HG02840 (cell line): ENCODE data around the gene PDZD4.

Experiments
- ATAC-seq: cut with Tn5 transposase; IDR thresholded peaks from one replicate; pipeline ENCODE4 v1.9.1; 2021; ENCODE audit warnings: mild to moderate bottlenecking, moderate library complexity, moderate number of reproducible peaks; ENCODE audit not compliant: unreplicated experiment, low FRiP score

PDZD4 gene

GRCh38 chrX:153794018-153794896 is 36.1 kb downstream of the PDZD4 start, which contains the start of the genes IDH3G and SSR4:
TSS of gene IDH3G (minus strand) at chrX:153794375. CDS start at chrX:153794326, 49 bp downstream.
TSS of gene SSR4 (plus strand) at chrX:153794668. CDS start at chrX:153794688, 20 bp downstream.
- ATAC-seq: peak; percentile 85

- no peak for ATAC-seq
These were observed 37.1 kb downstream of the PDZD4 start for GRCh38 chrX:153793291-153793690.

DNA sequence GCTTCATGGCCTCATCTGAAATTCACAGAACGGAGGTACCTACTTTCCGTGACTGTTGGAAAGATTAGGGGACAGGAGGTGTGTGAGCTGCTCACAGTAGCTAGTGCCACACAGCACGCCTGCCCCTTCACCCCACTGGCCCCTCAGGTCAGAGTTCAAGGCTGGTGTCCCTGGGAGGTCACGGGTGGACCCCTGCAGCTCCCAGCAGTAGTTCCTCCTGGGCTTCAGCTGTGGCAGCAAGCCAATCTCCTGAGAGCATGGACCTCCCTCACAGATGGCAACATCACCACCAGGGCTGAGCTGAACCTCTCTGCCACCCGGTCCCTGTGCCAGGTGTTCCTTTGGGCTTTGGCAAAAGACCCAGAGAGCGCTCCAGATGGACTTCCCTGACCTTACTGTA is 38.0 kb downstream of the PDZD4 start:
- ATAC-seq: no peak

DNA sequence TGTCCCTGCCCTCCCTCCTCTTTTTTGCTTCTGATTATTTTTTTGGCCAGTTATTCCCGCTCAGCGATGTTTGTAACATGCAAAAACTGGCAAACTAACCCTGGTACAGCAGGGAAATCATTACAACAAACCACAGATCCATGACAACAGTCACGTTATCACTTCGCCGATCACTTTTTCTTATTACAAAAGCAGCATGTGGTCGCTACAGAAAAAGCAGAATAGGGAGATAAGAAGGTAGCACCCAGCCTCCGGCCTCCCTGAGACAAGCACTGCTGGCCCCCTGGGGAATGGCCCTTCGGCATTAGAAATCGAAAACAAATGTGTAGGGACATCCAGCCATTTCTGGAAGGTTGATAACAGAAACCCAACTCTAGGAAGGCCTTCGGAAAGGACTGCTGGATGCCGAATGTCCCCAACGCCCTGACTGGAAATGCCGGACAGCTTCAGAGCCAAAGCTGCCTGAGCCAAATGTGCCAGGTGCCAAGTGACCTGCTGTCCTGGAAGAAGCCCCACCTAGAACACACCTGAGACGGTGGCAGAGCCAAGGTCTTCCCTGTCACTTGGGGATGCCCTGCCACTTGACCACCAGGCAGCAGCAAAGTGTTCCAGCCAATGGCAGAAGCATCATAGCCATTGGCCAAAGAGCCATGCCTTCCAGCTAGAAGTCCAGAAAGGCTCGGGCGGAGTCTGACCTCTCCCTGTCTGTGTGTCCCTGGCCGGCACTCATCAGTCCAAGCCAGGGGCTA is 39.1 kb downstream of the PDZD4 start:
- no peak for ATAC-seq

DNA sequence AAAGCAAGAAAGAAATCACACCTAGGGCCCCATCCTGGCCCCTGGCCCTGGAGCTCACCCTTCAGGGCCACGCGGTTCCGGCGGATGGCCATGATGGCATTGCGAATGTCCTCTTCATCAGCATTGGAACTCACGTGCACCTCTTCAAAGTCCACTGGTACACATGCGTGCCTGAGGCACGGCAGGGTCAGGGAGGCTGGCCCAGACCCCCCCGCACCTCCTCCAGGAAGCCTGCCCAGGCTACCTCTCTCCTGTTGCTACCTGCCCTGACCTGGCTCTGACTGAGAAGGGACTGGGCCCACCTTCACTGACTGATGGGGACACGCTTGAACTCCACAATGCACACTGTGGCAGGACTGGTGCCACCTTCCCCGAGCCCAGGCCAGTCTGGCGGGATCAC is 40.7 kb downstream of the PDZD4 start:
- no peak for ATAC-seq

DNA sequence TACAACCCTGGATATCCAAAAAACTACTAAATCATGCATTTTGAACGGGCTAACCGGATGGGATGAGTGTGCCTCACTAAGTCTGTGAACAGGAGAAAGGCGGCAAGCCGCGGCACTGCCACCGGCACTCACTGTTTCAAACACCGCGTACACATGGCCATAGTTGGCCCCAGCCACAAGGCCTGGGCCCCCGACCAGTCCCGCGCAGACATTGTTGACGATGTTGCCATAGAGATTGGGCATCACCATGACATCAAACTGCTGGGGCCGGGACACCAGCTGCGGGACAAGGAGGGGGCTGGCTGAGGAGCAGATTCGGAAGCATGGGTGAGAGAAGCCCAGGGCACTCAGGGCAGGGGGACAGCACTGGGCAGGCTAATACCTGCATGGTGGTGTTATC is 43.7 kb downstream of the PDZD4 start:
- no peak for ATAC-seq

DNA sequence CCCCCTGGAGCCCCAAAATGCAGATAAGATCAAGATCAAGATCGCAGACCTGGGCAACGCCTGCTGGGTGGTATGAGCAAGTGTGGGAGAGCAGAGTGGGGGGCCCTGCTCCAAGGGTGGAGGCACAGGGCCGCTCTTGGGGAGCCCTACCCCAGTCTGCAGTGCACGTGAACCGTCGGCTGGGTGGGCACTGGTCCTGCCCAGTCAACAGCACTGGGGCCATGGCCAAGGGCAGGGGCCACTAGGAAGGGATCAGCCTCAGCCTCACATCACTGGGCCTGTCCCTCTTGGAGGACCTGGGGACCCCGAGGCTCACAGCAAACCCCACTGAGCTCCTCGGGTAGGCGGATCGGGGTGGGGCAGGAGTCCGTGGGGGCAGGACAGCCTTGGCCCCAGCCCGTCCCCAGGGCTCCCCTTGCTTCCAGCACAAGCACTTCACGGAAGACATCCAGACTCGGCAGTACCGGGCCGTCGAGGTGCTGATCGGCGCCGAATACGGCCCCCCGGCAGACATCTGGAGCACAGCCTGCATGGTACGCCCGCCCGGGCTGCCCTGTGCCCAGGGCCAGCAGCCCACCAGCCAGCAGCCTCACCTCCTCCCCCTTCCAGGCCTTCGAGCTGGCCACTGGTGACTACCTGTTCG is 45.9 kb downstream of the PDZD4 start:
- ATAC-seq: no peak

- no peak for ATAC-seq
These were observed 46.8 kb downstream of the PDZD4 start for GRCh38 chrX:153783378-153784013.

GRCh38 chrX:153782871-153783270 is 47.5 kb downstream of the PDZD4 start:
- no peak for ATAC-seq

DNA sequence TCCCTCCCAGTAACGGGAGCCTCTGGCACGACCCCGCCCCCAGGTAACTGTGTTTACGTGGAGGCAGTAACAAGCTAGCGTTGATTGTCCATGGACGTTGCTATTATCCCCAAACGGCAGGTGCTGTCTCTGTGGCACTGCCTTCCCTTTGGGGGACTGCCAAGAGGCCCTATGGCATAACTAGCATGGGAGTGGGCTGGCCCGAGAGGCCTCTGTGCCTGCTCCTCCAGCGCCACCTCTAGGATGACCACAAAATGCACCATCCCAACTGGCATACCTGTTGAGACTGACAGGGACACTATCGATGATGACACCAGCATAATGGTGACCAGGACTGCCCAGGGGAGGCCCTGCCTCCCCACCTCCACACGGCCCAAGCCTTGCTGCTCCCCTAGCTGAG is 48.0 kb downstream of the PDZD4 start:
- no peak for ATAC-seq

GRCh38 chrX:153781428-153782047 is 48.8 kb downstream of the PDZD4 start:
- ATAC-seq: no peak

DNA sequence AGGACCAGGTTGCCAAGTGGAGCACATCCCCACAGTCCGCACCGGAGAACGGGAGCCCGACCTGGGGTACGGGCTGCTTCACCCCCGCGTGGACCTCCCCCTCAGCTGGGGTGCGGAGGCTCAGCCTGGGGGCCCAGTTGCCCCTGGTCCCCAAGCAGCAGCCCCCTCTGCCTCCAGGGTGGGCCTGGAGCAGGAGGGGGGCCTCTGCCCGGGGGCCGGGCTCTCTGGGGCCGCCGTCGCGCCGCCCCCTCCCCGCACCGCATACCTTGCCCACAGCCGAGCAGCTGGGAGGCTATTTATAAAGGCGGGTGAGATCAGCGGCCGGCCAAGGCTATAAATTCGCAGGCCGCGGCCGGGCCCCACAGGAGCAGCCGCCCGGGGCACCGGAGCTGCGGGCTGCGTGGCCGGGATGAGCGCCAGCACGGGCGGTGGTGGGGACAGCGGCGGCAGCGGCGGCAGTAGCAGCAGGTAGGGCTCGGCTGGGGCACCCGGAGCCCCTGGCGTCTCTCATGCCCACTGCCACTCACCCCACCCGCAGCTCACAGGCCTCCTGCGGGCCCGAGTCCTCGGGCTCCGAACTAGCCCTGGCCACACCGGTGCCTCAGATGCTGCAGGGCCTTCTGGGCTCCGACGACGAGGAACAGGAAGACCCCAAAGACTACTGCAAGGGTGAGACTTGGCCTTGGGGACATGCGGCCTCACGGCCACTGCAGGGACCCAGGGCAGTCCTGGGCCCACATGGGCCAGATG is 49.5 kb downstream of the PDZD4 start, which contains the start of gene SRPK3:
Gene SRPK3, plus strand, starts transcription at position 364 of the 750 bp plus-strand sequence. Its CDS starts 46 bp downstream, at position 410.
- ATAC-seq: no peak

- no peak for ATAC-seq
These were observed 50.3 kb downstream of the PDZD4 start for GRCh38 chrX:153779891-153780677.

DNA sequence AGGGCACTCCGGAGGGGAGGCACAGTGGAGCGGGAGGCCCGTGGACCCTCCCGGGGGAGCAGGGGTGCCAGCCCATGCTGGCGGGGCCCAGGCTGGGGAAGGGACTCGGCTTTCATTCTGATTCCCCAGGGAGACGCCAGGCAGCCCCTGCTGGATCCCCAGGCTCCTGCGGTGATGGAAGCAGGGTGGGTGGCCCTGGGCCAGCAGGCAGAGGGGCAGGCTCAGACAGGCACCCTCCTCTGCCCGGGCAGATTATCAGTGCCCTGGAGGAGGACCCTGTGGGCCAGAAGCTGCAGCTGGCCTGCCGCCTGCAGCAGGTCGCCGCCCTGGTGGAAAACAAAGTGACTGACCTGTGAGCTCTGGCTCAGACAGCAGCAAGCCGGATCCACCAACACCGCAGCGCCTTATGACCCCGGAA is 51.7 kb downstream of the PDZD4 start:
- ATAC-seq: no peak

GRCh38 chrX:153778181-153778580 is 52.2 kb downstream of the PDZD4 start:
- ATAC-seq: no peak

- no peak for ATAC-seq
These were observed 52.9 kb downstream of the PDZD4 start for GRCh38 chrX:153777261-153778090.

DNA sequence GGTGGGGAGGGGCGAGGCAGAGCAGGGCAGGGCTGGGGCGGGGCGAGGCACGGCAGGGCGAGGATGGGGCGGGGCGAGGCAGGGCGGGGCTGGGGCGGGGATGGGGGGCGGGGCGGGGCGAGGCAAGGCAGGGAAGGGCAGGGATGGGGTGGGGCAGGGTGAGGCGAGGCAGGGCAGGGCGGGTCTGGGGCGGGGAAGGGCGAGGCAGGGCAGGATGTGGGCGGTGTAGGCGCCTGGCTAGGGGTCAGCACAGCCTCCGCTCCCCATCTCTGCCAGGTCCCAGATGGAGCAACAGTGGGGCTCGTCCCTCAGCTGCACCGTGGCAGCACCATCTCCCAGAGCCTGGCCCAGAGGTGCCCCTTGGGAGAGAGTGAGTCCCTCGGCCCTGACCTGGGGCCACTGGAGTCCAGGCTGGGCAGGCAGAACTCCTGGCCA is 53.7 kb downstream of the PDZD4 start:
- ATAC-seq: no peak
